IMR-90 (cell line): ENCODE results near the gene ANKRD18B. TPM values are rescaled to one million over a fixed set of nuclear protein-coding genes. Genes with fewer than 3 reads are reported as not detected.
"Not testable (repeated sequence)": the region's sequence is repeated elsewhere in the genome, so short reads cannot be mapped to it uniquely, and the experiment has no call there.

Experiments used
- ATAC-seq: fragments of 200-7000 bp; cut with Tn5 transposase; 2 replicates; pipeline ENCODE4 v1.9.1; 2020; ENCODE audit warnings: low read depth, mild to moderate bottlenecking, moderate library complexity
- BruUV-seq: library from RNA; stranded (reverse); fragments of 400-500 nt; replicated peaks from 2 replicates; lab custom pipeline; 2021; lab: Mats Ljungman, UMichigan
- CTCF ChIA-PET: fragments of 300-600 bp; formaldehyde crosslinking; extraction: SDS; loops from one replicate; lab custom pipeline; 2021; ENCODE audit warnings: antibody characterized with exemption; lab: Yijun Ruan, JAX
- POLR2A ChIA-PET: fragments of 300-600 bp; sonication (Branson Sonifier 250); formaldehyde crosslinking; loops from one replicate; lab custom pipeline; 2022; ENCODE audit warnings: antibody characterized with exemption; ENCODE audit not compliant: unreplicated experiment; lab: Charles Lee
- DNase-seq: peaks from one replicate; pipeline ENCODE4 v3.0.0; 2013
- H2AFZ ChIP-seq: replicated peaks from 2 replicates; pipeline ENCODE3; 2013; ENCODE audit warnings: low read length, mild to moderate bottlenecking; ENCODE audit not compliant: poor library complexity
- H2AK5ac ChIP-seq: 2 replicates; pipeline ENCODE4 v1.6.1; 2013; ENCODE audit warnings: low read depth, low read length, inconsistent platforms
- H2AK9ac ChIP-seq: replicated peaks from 2 replicates; pipeline ENCODE3; 2013; ENCODE audit warnings: mild to moderate bottlenecking, low read depth, low read length, moderate library complexity; ENCODE audit not compliant: poor library complexity
- H2BK120ac ChIP-seq: 2 replicates; pipeline ENCODE4 v1.6.1; 2013; ENCODE audit warnings: low read depth, low read length, inconsistent platforms
- H2BK15ac ChIP-seq: 3 replicates; pipeline ENCODE4 v1.6.1; 2013; ENCODE audit warnings: low read depth, low read length, inconsistent platforms
- H2BK20ac ChIP-seq: 2 replicates; pipeline ENCODE4 v1.6.1; 2013; ENCODE audit warnings: low read depth, mild to moderate bottlenecking, inconsistent platforms, low read length, moderate library complexity
- H2BK5ac ChIP-seq: 2 replicates; pipeline ENCODE4 v1.6.1; 2013; ENCODE audit warnings: mild to moderate bottlenecking, low read depth, low read length, inconsistent platforms; ENCODE audit not compliant: poor library complexity, severe bottlenecking
- H3K14ac ChIP-seq: replicated peaks from 2 replicates; pipeline ENCODE4 v1.6.1; 2013; ENCODE audit warnings: low read depth, low read length, inconsistent platforms
- H3K18ac ChIP-seq: 2 replicates; pipeline ENCODE4 v1.6.1; 2013; ENCODE audit warnings: low read depth, low read length, control low read depth
- H3K23ac ChIP-seq: 2 replicates; pipeline ENCODE4 v1.6.1; 2013; ENCODE audit warnings: low read depth, low read length, inconsistent platforms
- H3K27ac ChIP-seq: 2 replicates; pipeline ENCODE4 v1.5.1; 2013; ENCODE audit warnings: mild to moderate bottlenecking, control low read depth, low read length; ENCODE audit not compliant: insufficient read depth
- H3K27me3 ChIP-seq: 2 replicates; pipeline ENCODE4 v1.6.1; 2013; ENCODE audit warnings: low read length; ENCODE audit not compliant: control insufficient read depth, insufficient read depth
- H3K36me3 ChIP-seq: 2 replicates; pipeline ENCODE4 v1.6.1; 2013; ENCODE audit warnings: low read length, mixed read lengths; ENCODE audit not compliant: control insufficient read depth, insufficient read depth
- H3K4ac ChIP-seq: 2 replicates; pipeline ENCODE4 v1.6.1; 2013; ENCODE audit warnings: low read depth, low read length, inconsistent platforms
- H3K4me1 ChIP-seq: 2 replicates; pipeline ENCODE4 v1.6.1; 2013; ENCODE audit warnings: low read length, mixed read lengths; ENCODE audit not compliant: control insufficient read depth, insufficient read depth
- H3K4me2 ChIP-seq: 2 replicates; pipeline ENCODE4 v1.6.1; 2013; ENCODE audit warnings: low read depth, mild to moderate bottlenecking, control low read depth, low read length, moderate library complexity
- H3K4me3 ChIP-seq: 2 replicates; pipeline ENCODE4 v1.5.1; 2013; ENCODE audit warnings: low read depth, mild to moderate bottlenecking, control low read depth, low read length, moderate library complexity; ENCODE audit not compliant: insufficient read depth
- H3K56ac ChIP-seq: 2 replicates; pipeline ENCODE4 v1.6.1; 2013; ENCODE audit warnings: low read length, inconsistent platforms; ENCODE audit not compliant: insufficient read depth; ENCODE audit errors: extremely low read depth
- H3K79me1 ChIP-seq, 2 experiments: 2 replicates each; pipeline ENCODE4 v1.6.1; 2013; ENCODE audit warnings: low read length in 2 of 2, inconsistent platforms in 1 of 2, low read depth in 1 of 2
- H3K9ac ChIP-seq: 2 replicates; pipeline ENCODE4 v1.6.1; 2013; ENCODE audit warnings: low read depth, low read length, control low read depth
- H3K9me1 ChIP-seq: 2 replicates; pipeline ENCODE4 v1.6.1; 2013; ENCODE audit warnings: low read length, inconsistent platforms; ENCODE audit not compliant: insufficient read depth
- H3K9me3 ChIP-seq: 2 replicates; pipeline ENCODE4 v1.6.1; 2013; ENCODE audit warnings: low read length; ENCODE audit not compliant: control insufficient read depth, insufficient read depth
- H4K20me1 ChIP-seq: 2 replicates; pipeline ENCODE4 v1.6.1; 2013; ENCODE audit warnings: low read length, inconsistent platforms; ENCODE audit not compliant: insufficient read depth
- H4K5ac ChIP-seq: 2 replicates; pipeline ENCODE4 v1.6.1; 2013; ENCODE audit warnings: mild to moderate bottlenecking, low read depth, low read length, control low read depth
- H4K8ac ChIP-seq, 2 experiments: 2 replicates each; pipeline ENCODE4 v1.6.1; 2013; ENCODE audit warnings: low read depth in 2 of 2, low read length in 2 of 2, control low read depth in 1 of 2, inconsistent platforms in 1 of 2
- H4K91ac ChIP-seq: 2 replicates; pipeline ENCODE4 v1.6.1; 2013; ENCODE audit warnings: low read depth, low read length, inconsistent platforms; ENCODE audit not compliant: insufficient read depth
- WGBS, 2 experiments: methylation state at CpG; one replicate each; pipeline versions ENCODE4 v1.1.5 to v1.1.7; 2013; ENCODE audit warnings: missing lambda C conversion rate in 2 of 2; ENCODE audit not compliant: insufficient read length in 1 of 2; ENCODE audit errors: extremely low coverage in 2 of 2; 5-methylcytosine and 5-hydroxymethylcytosine counted together
- dilution Hi-C: fragments of 300-500 bp; cut with HindIII; formaldehyde crosslinking; loops from one replicate; pipeline ENCODE4 v1.14.3; 2018; ENCODE audit warnings: low sequenced_read_pairs; ENCODE audit not compliant: unreplicated experiment
- in situ Hi-C: fragments of 300-500 bp; cut with MboI; formaldehyde crosslinking; loops from 3 replicates; pipeline ENCODE4 v1.14.3; 2019; ENCODE audit warnings: low sequenced_read_pairs, inconsistent platforms, mixed read lengths
- intact Hi-C: fragments of 100-400 bp; cut with micrococcal nuclease; formaldehyde crosslinking; loops from 2 replicates; pipeline ENCODE4 v1.10.0; 2022
- polyA plus RNA-seq, 3 experiments: library from polyadenylated mRNA; depleted of rRNA; stranded (reverse); fragments of >200 nt; gene quantifications; 2 replicates each; pipeline ENCODE4 v1.2.3, GENCODE V29; 2012; ENCODE audit warnings: low replicate concordance in 1 of 3
- total RNA-seq: library from RNA; depleted of rRNA; stranded (reverse); fragments of >200 nt; gene quantifications from 2 replicates; pipeline ENCODE4 v1.2.3, GENCODE V29; 2012

ANKRD18B gene
- total and polyA plus RNA-seq, 2 of the 4 experiments (the other 2 are of a cell fraction): 7.1 to 13.4 TPM

DNA sequence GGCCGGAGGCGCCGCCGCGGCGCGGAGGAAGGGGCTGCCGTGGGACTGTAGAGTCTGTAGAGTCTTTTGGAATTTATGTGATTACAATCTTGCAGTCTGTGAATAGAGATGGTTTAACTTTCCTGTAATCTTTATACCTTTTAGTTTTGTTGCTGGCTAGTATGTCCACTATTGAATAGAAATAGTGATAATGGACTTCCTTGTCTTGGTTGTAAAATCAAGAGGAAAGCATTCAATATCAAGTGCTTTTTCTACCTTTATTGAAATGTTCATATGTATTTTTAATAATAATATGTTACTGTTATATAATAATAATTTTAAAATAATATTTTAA is 12.9 kb upstream of the ANKRD18B start:
- H3K14ac ChIP-seq: peak overlapping the region; percentile 100
- intact Hi-C loops: not testable (repeated sequence)
- WGBS, 2 experiments: no CpG with 5 or more reads among the region's 8 CpGs

More for the DNA sequence above, 12.9 kb upstream of the ANKRD18B start:
- CTCF ChIA-PET: interaction anchor here (0.5 kb wide), 1 partner anchor 46 kb away, joined by 3 read pairs; no protein-coding TSS in a partner anchor
- ATAC-seq, H3K9me1 ChIP-seq, H3K27me3 ChIP-seq, in situ Hi-C loops, H4K20me1 ChIP-seq, H3K36me3 ChIP-seq, dilution Hi-C loops, POLR2A ChIA-PET, H2AK5ac ChIP-seq, BruUV-seq, H3K9me3 ChIP-seq, DNase-seq, H3K4me1 ChIP-seq: not testable (repeated sequence)
- Histone ChIP-seq H3K18ac (peak overlapping the region; percentile 100), H3K79me1 (peaks cover 7 to 15% of the 10 kb centered on the region in 2 experiments), H2BK15ac (peak overlapping the region; percentile 90; the same call in 2 of the 3 replicates), H3K4ac (peak overlapping the region; percentile 100), H2BK120ac (peak overlapping the region; percentile 100), H3K9ac (peak overlapping the region; percentile 98), H2BK20ac (peak overlapping the region; percentile 98), H2BK5ac (peak overlapping the region; percentile 100), H4K91ac (peak overlapping the region; percentile 100), H4K8ac (peak overlapping the region; percentile 88 to 99), H3K56ac (peak overlapping the region; percentile 90), H2AK9ac (peak overlapping the region; percentile 96), H4K5ac (peak overlapping the region; percentile 99), H3K23ac (peak overlapping the region; percentile 100), H3K4me3 (peak overlapping the region; percentile 92), H3K4me2 (peak overlapping the region; percentile 92), H2AFZ (peak overlapping the region; percentile 96), H3K27ac (peak overlapping the region; percentile 99)
